Adipocyte (in vitro differentiated cells): ENCODE results near the gene COL2A1.

ENCODE experiments used
- DNase-seq: peaks from one replicate; pipeline ENCODE4 v3.0.0-alpha.2; 2015; ENCODE audit warnings: low read depth
- H3K27me3 ChIP-seq: replicated peaks from 2 replicates; pipeline ENCODE4 v1.7.0; 2013; ENCODE audit warnings: mild to moderate bottlenecking, low read length, moderate library complexity; ENCODE audit not compliant: control insufficient read depth, insufficient read depth
- H3K36me3 ChIP-seq: 2 replicates; pipeline ENCODE4 v1.7.0; 2013; ENCODE audit warnings: low read length, mild to moderate bottlenecking, moderate library complexity; ENCODE audit not compliant: control insufficient read depth, insufficient read depth, severe bottlenecking
- H3K4me1 ChIP-seq: 2 replicates; pipeline ENCODE4 v1.7.0; 2013; ENCODE audit warnings: mild to moderate bottlenecking, low read length, moderate library complexity; ENCODE audit not compliant: control insufficient read depth, insufficient read depth
- H3K4me3 ChIP-seq: 2 replicates; pipeline ENCODE4 v1.7.0; 2013; ENCODE audit warnings: mild to moderate bottlenecking, low read length, moderate library complexity
- H3K9ac ChIP-seq: 2 replicates; pipeline ENCODE4 v1.7.0; 2013; ENCODE audit warnings: mild to moderate bottlenecking, low read length, moderate library complexity
- H3K9me3 ChIP-seq: 2 replicates; pipeline ENCODE4 v1.7.0; 2013; ENCODE audit warnings: mild to moderate bottlenecking, low read length, moderate library complexity; ENCODE audit not compliant: control insufficient read depth

COL2A1 gene

DNA sequence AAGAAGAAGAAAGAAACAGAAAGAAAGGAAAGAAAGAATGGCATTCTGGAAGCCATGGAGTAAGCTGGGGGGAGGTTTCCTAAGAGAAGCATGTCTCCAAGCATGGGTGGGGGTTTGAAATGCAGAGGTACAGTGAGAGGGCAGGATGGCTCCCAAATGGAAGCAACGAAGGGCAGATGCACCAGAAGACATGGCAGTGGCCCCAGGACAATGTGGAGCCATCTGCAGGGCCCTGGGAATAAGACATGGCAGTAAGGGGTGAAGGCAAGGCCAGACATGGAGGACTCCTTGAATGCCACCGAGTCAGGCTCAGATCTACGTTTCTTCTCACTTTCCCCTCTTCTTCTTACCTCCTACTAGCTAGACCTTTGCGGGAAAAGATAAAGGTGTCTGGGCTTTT is 4.7 kb upstream of the COL2A1 start:
- H3K4me3 ChIP-seq, result no peak overlapping the region
- no peak for DNase-seq
- peaks cover 78% of the 10 kb centered on the region for H3K27me3 ChIP-seq
- no peaks in the 10 kb centered on the region for H3K36me3 ChIP-seq
- H3K4me1 ChIP-seq, result peaks cover 2% of the 10 kb centered on the region
- H3K9ac ChIP-seq, result no peak overlapping the region
- no peaks in the 10 kb centered on the region for H3K9me3 ChIP-seq

DNA sequence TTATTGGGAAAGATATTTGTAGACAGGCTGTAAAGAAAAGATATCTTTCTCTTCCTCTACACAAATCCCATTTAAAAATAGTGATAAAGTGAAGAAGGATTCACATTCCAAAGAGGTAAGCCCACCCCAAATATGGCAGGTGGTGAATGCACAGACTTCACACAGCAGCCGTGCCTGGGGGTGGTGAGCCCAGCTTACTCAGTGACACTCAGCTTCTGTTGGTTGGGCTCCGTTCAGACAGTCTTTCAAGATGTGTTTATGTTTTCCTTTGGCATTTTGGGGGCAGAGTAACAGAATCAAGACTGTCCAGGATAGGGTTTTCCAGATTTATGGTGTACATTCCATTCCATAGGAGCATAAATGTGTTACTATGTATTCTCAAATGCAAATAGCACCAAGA is 4.1 kb upstream of the COL2A1 start:
- no peak for DNase-seq
- peaks cover 6% of the 10 kb centered on the region for H3K4me1 ChIP-seq
- H3K9ac ChIP-seq, result no peak overlapping the region
- H3K36me3 ChIP-seq, result no peaks in the 10 kb centered on the region
- no peaks in the 10 kb centered on the region for H3K9me3 ChIP-seq
- H3K4me3 ChIP-seq, result no peak overlapping the region
- peaks cover 79% of the 10 kb centered on the region for H3K27me3 ChIP-seq

- Histone ChIP-seq H3K4me1 (peaks cover 15% of the 10 kb centered on the region), H3K4me3 (no peak overlapping the region), H3K27me3 (peaks cover 76% of the 10 kb centered on the region), H3K9ac (no peak overlapping the region), H3K36me3 (no peaks in the 10 kb centered on the region), H3K9me3 (no peaks in the 10 kb centered on the region)
- no peak for DNase-seq
Observed at GRCh38 chr12:48007206-48007605, 2.9 kb upstream of the COL2A1 start.

DNA sequence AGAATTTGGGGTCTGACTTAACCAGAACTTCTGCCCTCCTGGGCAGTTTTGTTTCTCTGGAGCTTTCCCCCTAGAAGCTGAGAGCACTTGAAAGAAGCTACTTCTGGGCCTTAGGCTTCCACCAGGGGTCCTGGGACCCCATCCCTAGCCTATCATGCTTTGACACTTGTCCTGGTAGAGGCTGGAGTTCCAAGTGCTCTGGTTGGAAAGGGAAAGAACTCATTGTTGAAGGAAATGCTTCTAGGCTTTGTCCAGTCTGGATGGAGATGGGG is 1.4 kb upstream of the COL2A1 start:
- Histone ChIP-seq H3K27me3 (peaks cover 75% of the 10 kb centered on the region), H3K4me3 (no peak overlapping the region), H3K9me3 (no peaks in the 10 kb centered on the region), H3K4me1 (peaks cover 30% of the 10 kb centered on the region), H3K9ac (no peak overlapping the region), H3K36me3 (no peaks in the 10 kb centered on the region)
- DNase-seq, result no peak

- H3K4me3 ChIP-seq, result no peak overlapping the region
- no peaks in the 10 kb centered on the region for H3K9me3 ChIP-seq
- H3K4me1 ChIP-seq, result peaks cover 30% of the 10 kb centered on the region
- no peak overlapping the region for H3K9ac ChIP-seq
- peaks cover 75% of the 10 kb centered on the region for H3K27me3 ChIP-seq
- no peaks in the 10 kb centered on the region for H3K36me3 ChIP-seq
- no peak for DNase-seq
Observed at GRCh38 chr12:48005001-48005749, 899 bp upstream of the COL2A1 start.

DNA sequence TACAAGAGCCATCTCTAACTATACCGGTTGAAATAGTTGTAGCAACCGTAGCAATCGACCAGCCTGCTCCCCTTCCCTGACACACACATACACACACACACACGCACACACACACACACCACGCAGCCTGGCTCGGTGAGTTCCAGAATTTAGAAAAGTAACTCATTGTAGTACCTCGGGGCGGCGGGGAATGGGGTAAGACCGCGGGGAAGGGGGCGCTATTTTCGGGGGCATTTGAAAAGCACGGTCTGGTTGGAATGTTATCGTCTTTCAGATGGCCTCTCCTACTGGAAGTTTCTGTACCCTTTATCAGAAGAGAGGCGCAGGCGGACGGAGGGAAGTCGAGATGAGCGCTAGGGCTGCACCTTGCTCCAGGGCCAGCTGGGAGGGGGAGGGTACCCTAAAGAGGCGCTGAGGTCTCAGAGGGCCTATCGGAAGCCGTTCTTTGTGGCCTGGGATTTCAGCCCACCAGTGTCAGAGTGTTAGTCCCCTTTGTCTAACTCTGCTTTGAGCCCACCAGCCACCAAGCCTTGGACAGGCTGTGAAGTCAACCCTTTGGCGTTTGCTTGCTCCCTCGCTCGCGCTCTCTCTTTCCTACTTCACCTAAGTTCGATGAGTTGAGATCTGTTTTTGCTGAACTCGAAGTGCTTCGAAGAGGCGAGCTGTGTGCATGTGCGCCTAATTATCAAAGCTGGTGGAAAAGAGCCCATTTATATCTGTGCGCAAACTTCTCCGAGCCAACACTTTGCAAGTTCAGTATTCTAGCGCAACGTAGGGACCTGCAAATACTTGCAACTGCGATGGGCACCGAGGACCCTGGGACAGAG is 837 bp downstream of the COL2A1 start:
- DNase-seq, result no peak
- H3K4me3 ChIP-seq, result peak overlapping the region; percentile 31
- no peaks in the 10 kb centered on the region for H3K9me3 ChIP-seq
- peaks cover 30% of the 10 kb centered on the region for H3K4me1 ChIP-seq
- peaks cover 74% of the 10 kb centered on the region for H3K27me3 ChIP-seq
- no peaks in the 10 kb centered on the region for H3K36me3 ChIP-seq
- H3K9ac ChIP-seq, result no peak overlapping the region

GRCh38 chr12:48002773-48003218 is 1.5 kb downstream of the COL2A1 start:
- no peaks in the 10 kb centered on the region for H3K9me3 ChIP-seq
- peak; percentile 71 for DNase-seq
- H3K36me3 ChIP-seq, result no peaks in the 10 kb centered on the region
- peaks cover 30% of the 10 kb centered on the region for H3K4me1 ChIP-seq
- no peak overlapping the region for H3K9ac ChIP-seq
- peak overlapping the region; percentile 84 for H3K4me3 ChIP-seq
- H3K27me3 ChIP-seq, result peaks cover 76% of the 10 kb centered on the region

DNA sequence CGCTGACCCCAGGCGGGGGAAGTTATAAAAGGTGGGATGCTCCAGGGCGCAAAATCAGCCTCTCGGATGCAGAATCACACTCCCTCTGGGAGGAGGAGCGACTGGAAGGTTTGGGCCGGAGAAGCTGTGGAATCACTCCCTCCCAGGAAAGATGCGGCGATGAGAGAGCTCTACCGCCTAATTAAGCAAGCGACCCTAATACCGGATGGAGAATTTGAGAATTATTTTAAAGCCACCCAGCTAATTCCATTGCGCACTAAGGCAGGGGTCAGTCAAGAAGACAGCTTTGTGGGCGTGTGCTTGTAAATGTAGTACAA is 1.9 kb downstream of the COL2A1 start:
- Histone ChIP-seq H3K9me3 (no peaks in the 10 kb centered on the region), H3K4me3 (peak overlapping the region; percentile 84), H3K36me3 (no peaks in the 10 kb centered on the region), H3K9ac (no peak overlapping the region), H3K27me3 (peaks cover 77% of the 10 kb centered on the region), H3K4me1 (peaks cover 30% of the 10 kb centered on the region)
- no peak for DNase-seq

GRCh38 chr12:48001505-48002413 is 2.5 kb downstream of the COL2A1 start:
- Histone ChIP-seq H3K36me3 (no peaks in the 10 kb centered on the region), H3K27me3 (peaks cover 77% of the 10 kb centered on the region), H3K4me1 (peaks cover 30% of the 10 kb centered on the region), H3K9ac (peak overlapping the region; percentile 75), H3K9me3 (no peaks in the 10 kb centered on the region), H3K4me3 (peak overlapping the region; percentile 84)
- peak; percentile 73 for DNase-seq

DNA sequence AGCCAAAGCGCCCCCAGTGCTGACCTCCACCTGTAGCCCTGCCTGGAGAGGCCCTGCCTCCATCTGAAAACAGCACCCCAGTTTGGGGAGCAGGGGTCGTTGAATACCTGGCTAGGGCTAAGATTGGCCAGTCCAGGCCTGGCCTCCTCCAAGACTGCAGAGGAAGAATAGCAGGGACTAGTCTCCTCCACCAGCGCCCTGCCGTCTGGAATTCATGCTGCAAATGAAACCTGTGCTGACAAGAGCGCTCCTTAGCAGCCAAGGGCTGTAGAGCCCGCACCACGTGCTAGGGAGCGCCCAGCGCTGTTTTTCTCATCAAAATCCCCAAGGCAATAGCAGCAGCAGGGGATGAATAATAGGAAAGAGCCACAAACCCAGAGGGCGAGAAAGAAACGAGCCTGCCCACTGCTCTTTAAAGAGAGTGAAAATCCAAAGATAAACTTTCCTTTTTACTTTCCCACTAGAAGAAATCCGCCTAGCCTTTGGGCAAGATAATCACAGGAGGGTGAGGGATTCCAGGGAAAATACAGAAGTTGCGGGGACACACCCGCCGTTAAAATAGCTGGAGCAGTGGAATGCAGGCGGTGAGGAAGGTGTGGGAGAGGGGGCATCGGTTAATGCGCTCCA is 3.3 kb downstream of the COL2A1 start:
- Histone ChIP-seq H3K36me3 (no peaks in the 10 kb centered on the region), H3K9ac (peak overlapping the region; percentile 75), H3K4me1 (peaks cover 30% of the 10 kb centered on the region), H3K4me3 (peak overlapping the region; percentile 84), H3K27me3 (peaks cover 69% of the 10 kb centered on the region), H3K9me3 (no peaks in the 10 kb centered on the region)
- peak; percentile 45 for DNase-seq

DNA sequence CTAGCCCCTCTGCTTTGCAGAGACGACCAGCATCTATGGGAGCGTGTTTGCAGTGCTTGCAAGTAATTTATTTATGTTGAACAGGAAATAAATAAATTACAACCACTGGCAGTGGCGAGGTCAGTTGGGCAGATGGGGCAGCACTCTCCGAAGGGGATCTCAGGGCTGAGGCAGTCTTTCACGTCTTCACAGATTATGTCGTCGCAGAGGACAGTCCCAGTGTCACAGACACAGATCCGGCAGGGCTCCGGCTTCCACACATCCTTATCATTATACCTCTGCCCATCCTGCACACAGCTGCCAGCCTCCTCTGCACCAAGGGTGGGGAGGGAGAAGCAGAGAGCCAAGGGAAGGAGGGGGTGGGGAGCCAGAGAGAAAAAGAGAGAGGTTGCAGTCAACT is 4.5 kb downstream of the COL2A1 start:
- no peaks in the 10 kb centered on the region for H3K36me3 ChIP-seq
- peaks cover 68% of the 10 kb centered on the region for H3K27me3 ChIP-seq
- no peak overlapping the region for H3K9ac ChIP-seq
- no peak for DNase-seq
- peaks cover 30% of the 10 kb centered on the region for H3K4me1 ChIP-seq
- no peak overlapping the region for H3K4me3 ChIP-seq
- no peaks in the 10 kb centered on the region for H3K9me3 ChIP-seq
